Calu3 (cell line): ENCODE data around the gene HNRNPC. TPM values are rescaled to one million over a fixed set of nuclear protein-coding genes. Genes with fewer than 3 reads are reported as not detected.
"Not testable (repeated sequence)": the region's sequence is repeated elsewhere in the genome, so short reads cannot be mapped to it uniquely, and the experiment has no call there.

Experiments used
- BruUV-seq: library from RNA; stranded (reverse); fragments of 400-500 nt; replicated peaks from 2 replicates; lab custom pipeline; 2021; lab: Mats Ljungman, UMichigan
- CTCF ChIA-PET: fragments of 300-600 bp; sonication (Branson Sonifier 250); formaldehyde crosslinking; loops from one replicate; lab custom pipeline; 2022; ENCODE audit warnings: antibody characterized with exemption; lab: Charles Lee
- DNase-seq: peaks from one replicate; pipeline ENCODE4 v3.0.0; 2022
- H3K27ac Mint-ChIP-seq: one replicate; pipeline ENCODE4 v1.8.0; 2022; ENCODE audit warnings: mixed read lengths; ENCODE audit not compliant: unreplicated experiment
- H3K27me3 Mint-ChIP-seq: one replicate; pipeline ENCODE4 v1.8.0; 2022; ENCODE audit warnings: mixed read lengths; ENCODE audit not compliant: unreplicated experiment
- H3K36me3 Mint-ChIP-seq: one replicate; pipeline ENCODE4 v1.8.0; 2022; ENCODE audit warnings: mild to moderate bottlenecking, moderate library complexity, mixed read lengths; ENCODE audit not compliant: insufficient read depth, unreplicated experiment
- H3K4me1 Mint-ChIP-seq: one replicate; pipeline ENCODE4 v1.8.0; 2022; ENCODE audit warnings: mild to moderate bottlenecking, low read depth, mixed read lengths; ENCODE audit not compliant: unreplicated experiment
- H3K4me3 Mint-ChIP-seq: one replicate; pipeline ENCODE4 v1.8.0; 2022; ENCODE audit warnings: mild to moderate bottlenecking, low read depth, moderate library complexity, mixed read lengths; ENCODE audit not compliant: unreplicated experiment
- H3K9me3 Mint-ChIP-seq: one replicate; pipeline ENCODE4 v1.8.0; 2022; ENCODE audit warnings: low read depth, mixed read lengths; ENCODE audit not compliant: unreplicated experiment
- intact Hi-C: fragments of 100-400 bp; cut with micrococcal nuclease; formaldehyde crosslinking; loops from one replicate; pipeline ENCODE4 v1.10.0; 2022; ENCODE audit not compliant: unreplicated experiment
- total RNA-seq: library from RNA; stranded (reverse); gene quantifications from 2 replicates; pipeline ENCODE4 v1.2.3, GENCODE V29; 2022
- TF ChIP-seq, protein P1 (sequence below): fragments of 200-600 bp; IDR thresholded peaks from one replicate; pipeline ENCODE4 v1.8.0; 2022; ENCODE audit warnings: antibody characterized with exemption; ENCODE audit not compliant: unreplicated experiment

Gene HNRNPC
- total RNA-seq, 1 experiment from 2014 or later, result 476 TPM

GRCh38 chr14:21258005-21258888 lies 11.0 kb downstream of the HNRNPC start:
- H3K36me3 Mint-ChIP-seq, result peaks cover 99% of the 10 kb centered on the region
- peak overlapping the region; percentile 60 for H3K4me3 Mint-ChIP-seq
- no peak for DNase-seq
- H3K9me3 Mint-ChIP-seq, result no peaks in the 10 kb centered on the region
- H3K4me1 Mint-ChIP-seq, result peaks cover 45% of the 10 kb centered on the region
- intact Hi-C loops, result no loop called here
- TF ChIP-seq, protein P1, sequence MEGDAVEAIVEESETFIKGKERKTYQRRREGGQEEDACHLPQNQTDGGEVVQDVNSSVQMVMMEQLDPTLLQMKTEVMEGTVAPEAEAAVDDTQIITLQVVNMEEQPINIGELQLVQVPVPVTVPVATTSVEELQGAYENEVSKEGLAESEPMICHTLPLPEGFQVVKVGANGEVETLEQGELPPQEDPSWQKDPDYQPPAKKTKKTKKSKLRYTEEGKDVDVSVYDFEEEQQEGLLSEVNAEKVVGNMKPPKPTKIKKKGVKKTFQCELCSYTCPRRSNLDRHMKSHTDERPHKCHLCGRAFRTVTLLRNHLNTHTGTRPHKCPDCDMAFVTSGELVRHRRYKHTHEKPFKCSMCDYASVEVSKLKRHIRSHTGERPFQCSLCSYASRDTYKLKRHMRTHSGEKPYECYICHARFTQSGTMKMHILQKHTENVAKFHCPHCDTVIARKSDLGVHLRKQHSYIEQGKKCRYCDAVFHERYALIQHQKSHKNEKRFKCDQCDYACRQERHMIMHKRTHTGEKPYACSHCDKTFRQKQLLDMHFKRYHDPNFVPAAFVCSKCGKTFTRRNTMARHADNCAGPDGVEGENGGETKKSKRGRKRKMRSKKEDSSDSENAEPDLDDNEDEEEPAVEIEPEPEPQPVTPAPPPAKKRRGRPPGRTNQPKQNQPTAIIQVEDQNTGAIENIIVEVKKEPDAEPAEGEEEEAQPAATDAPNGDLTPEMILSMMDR, result no peak
- CTCF ChIA-PET, result no interaction called here
- H3K27ac Mint-ChIP-seq, result peak overlapping the region; percentile 71
- no TSS peak for BruUV-seq
- H3K27me3 Mint-ChIP-seq, result no peaks in the 10 kb centered on the region

DNA sequence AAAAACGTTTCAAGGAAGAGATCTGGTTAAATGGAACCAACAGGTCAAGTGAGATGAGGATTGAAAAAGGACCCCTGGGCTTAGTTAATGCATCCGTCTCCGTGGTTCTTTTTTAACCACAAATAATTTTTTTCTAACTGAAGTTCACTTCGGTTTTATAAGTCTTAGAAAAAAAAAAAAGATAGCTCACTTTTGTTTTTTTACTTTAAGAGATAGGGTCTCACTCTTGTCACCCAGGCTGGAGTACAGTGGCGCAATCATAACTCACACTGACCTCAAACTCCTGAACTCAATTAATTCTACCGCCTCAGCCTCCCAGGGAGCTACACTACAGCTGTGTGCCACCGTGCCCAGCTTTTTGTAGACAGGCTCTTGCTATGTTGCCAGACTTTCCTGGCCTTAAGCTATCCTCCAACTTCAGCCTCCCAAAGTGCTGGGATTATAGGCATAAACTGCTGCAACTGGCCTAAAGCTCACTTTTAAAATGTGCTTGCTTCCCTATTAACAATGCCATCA lies 11.8 kb downstream of the HNRNPC start:
- CTCF ChIA-PET, result interaction anchor here (0.7 kb wide), 1 partner anchor 13 kb away, joined by 3 read pairs; no protein-coding TSS in a partner anchor
- Mint-ChIP-seq H3K27ac (peak overlapping the region; percentile 69), H3K36me3 (peaks cover 97% of the 10 kb centered on the region), H3K27me3 (no peaks in the 10 kb centered on the region), H3K4me1 (peaks cover 40% of the 10 kb centered on the region), H3K4me3 (peak overlapping the region; percentile 60), H3K9me3 (no peaks in the 10 kb centered on the region)
- TF ChIP-seq, protein P1, result no peak
- BruUV-seq, result no TSS peak
- no peak for DNase-seq
- intact Hi-C loops, result no loop called here

DNA sequence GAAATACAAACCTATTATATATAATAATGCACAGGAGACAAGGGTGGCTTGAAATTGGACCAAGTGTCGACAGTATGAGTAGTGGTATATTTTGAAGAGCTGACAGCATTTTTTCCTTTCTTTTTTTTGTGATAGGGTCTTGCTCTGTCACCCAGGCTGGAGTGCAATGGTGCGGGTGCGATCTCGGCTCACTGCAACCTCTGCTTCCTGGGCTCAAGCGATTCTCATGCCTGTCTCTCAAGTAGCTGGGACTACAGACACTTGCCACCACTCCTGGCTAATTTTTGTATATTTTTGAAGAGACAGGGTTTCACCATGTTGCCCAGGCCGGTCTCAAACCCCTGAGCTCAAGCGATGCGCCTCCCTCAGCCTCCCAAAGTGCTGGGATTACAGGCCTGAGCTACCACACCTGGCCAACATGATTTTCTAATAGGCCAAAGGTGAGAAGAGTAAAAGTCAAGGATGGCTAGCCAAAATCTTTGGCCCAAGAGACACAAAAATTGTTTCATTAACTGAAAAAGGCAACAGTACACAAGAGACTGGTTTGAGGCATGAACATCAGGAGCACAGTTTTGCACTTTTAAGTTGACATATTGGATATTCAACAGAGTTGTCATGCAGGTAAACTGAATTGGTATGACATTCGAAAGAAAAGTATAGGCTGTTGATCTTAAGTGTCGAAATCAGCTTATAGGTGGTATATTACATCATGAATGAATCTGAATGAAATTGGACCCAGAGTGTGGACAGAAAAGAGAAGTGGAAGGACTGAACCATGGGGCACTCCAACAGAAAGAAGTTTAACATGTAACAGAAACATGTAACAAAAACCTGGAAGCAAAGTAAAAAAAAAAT lies 12.5 kb downstream of the HNRNPC start:
- peak overlapping the region; percentile 60 for H3K4me3 Mint-ChIP-seq
- no TSS peak for BruUV-seq
- TF ChIP-seq, protein P1, result no peak
- intact Hi-C loops, result no loop called here
- peaks cover 33% of the 10 kb centered on the region for H3K4me1 Mint-ChIP-seq
- CTCF ChIA-PET, result interaction anchor here (0.7 kb wide), 1 partner anchor 13 kb away, joined by 3 read pairs; no protein-coding TSS in a partner anchor
- DNase-seq, result no peak
- peak overlapping the region; percentile 69 for H3K27ac Mint-ChIP-seq
- no peaks in the 10 kb centered on the region for H3K9me3 Mint-ChIP-seq
- H3K27me3 Mint-ChIP-seq, result no peaks in the 10 kb centered on the region
- peaks cover 96% of the 10 kb centered on the region for H3K36me3 Mint-ChIP-seq

DNA sequence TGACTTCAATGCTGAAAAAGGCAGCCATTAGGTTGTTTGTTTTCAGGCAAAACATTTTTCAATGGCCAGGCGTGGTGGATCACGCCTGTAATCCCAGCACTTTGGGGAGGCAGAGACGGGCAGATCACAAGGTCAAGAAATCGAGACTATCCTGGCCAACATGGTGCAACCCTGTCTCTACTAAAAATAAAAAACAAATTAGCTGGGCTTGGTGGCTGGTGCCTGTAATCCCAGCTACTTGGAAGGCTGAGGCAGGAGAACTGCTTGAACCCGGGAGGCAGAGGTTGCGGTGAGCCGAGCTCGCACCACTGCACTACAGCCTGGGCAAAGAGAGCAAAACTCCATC lies 13.2 kb downstream of the HNRNPC start:
- CTCF ChIA-PET, intact Hi-C loops, H3K9me3 Mint-ChIP-seq, DNase-seq, BruUV-seq, H3K27ac Mint-ChIP-seq, H3K27me3 Mint-ChIP-seq: not testable (repeated sequence)
- Mint-ChIP-seq H3K4me1 (peaks cover 28% of the 10 kb centered on the region), H3K4me3 (peak overlapping the region; percentile 60), H3K36me3 (peaks cover 96% of the 10 kb centered on the region)
